ENCODE measurements around the gene GRIN2A. TPM values are rescaled to one million over a fixed set of nuclear protein-coding genes. Genes with fewer than 3 reads are reported as not detected.

GRIN2A gene
- total and polyA plus RNA-seq, 3 donors from 2014 or later, result 7.0 to 20.3 (median 10.4) TPM

DNA sequence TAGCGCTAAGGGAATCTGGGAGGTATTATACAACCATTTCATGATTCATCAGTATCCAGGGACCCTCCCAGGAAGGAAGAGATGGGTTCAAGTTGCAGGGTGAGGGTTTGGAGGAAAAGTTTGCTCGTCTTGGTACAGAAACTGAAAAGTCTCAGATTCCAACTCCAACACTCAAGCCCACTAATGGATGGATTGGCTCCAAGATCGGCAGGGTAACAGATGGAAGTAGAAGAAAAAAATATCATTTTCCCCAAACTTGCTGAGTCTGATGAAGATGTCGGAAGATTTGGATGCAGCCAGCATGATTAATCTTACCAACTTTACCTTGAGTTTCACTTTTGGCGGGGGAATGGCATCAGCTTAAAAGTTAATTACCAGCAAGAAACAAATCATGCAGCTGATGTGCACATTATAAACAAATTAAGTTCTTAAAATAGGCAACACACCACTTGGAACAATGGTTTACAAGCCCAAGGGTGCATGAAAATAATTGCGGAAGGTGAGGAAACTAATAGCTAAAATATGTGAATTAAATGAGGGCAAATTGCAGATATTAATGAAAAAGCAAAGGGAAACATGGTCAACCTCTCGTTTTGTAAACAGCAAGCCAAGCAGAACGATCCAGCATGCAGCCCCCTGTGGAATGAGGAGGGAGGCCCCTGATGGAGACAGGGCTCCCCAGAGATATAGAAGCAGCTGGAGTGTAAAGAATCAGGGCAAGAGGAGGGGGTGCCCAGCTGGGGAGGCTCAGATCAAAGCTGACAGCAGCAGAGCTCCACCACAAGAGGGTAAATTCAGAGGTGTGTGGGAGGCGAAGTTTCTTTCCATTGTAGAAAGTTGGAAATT is 44.1 kb upstream of the GRIN2A start:
- no peak overlapping the region for H3K4me3 ChIP-seq
- H3K27me3 ChIP-seq, result no peaks in the 10 kb centered on the region
- H3K36me3 ChIP-seq (ENCODE audit: low read depth, missing control alignments), result no peaks in the 10 kb centered on the region
- TF ChIP-seq, protein P1, sequence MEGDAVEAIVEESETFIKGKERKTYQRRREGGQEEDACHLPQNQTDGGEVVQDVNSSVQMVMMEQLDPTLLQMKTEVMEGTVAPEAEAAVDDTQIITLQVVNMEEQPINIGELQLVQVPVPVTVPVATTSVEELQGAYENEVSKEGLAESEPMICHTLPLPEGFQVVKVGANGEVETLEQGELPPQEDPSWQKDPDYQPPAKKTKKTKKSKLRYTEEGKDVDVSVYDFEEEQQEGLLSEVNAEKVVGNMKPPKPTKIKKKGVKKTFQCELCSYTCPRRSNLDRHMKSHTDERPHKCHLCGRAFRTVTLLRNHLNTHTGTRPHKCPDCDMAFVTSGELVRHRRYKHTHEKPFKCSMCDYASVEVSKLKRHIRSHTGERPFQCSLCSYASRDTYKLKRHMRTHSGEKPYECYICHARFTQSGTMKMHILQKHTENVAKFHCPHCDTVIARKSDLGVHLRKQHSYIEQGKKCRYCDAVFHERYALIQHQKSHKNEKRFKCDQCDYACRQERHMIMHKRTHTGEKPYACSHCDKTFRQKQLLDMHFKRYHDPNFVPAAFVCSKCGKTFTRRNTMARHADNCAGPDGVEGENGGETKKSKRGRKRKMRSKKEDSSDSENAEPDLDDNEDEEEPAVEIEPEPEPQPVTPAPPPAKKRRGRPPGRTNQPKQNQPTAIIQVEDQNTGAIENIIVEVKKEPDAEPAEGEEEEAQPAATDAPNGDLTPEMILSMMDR (IDR thresholded peaks at IDR 0.05), result no peak
- no peak for TF ChIP-seq POLR2A (IDR thresholded peaks at IDR 0.05)
- intact Hi-C loops (cut with DNase I; ENCODE audit: low total_unique reads), result no loop called here
- no peaks in the 10 kb centered on the region for H3K9me3 ChIP-seq
- WGBS, 2 donors, result 65 to 67% methylated on average over 9 of the region's 9 CpGs
- no peak for DNase-seq
- no peaks in the 10 kb centered on the region for H3K4me1 ChIP-seq
- H3K27ac ChIP-seq, result no peak overlapping the region

DNA sequence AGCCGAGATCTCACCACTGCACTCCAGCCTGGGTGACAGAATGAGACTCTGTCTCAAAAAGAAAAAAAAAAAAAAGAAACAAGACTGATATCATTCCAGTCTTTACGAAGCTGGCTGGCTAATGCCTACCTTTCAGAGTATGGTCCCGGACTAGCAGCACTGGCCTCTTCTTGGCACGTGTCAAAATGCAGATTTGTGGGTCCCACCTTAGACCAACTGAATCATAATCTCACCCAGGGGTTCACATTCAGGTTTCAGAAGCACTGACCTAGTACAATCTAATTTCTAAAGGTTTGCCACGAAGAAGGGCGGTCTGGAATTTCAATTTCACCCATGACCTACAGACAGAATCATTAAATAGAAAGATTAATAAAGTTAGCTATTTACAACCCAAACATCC is 43.4 kb upstream of the GRIN2A start:
- no peaks in the 10 kb centered on the region for H3K36me3 ChIP-seq (ENCODE audit: low read depth, missing control alignments)
- no peak overlapping the region for H3K4me3 ChIP-seq
- TF ChIP-seq, protein P1 (IDR thresholded peaks at IDR 0.05), result no peak
- no peak for TF ChIP-seq POLR2A (IDR thresholded peaks at IDR 0.05)
- H3K9me3 ChIP-seq, result no peaks in the 10 kb centered on the region
- H3K27ac ChIP-seq, result no peak overlapping the region
- WGBS, 2 donors, result 88 to 92% methylated on average over 6 of the region's 6 CpGs
- H3K4me1 ChIP-seq, result no peaks in the 10 kb centered on the region
- intact Hi-C loops (cut with DNase I; ENCODE audit: low total_unique reads), result no loop called here
- DNase-seq, result no peak
- H3K27me3 ChIP-seq, result no peaks in the 10 kb centered on the region

DNA sequence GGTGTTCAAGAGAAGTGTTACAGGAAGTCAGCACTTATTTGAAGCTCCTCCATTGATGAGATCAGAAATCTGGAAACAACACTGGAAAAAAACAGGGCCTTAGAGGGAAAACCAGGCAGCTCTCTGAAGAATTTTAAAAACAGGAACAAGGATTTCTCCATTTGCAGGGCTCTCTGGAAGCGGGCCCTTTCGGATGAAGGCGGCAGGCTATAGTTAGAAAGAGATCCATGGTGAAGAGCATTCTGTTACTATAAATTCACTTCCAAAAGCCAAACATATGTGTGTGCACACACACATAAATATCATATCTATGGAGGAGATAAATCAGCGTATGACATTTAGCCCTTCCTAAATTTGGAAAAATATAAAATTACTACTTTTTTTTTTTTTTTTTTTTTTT is 42.6 kb upstream of the GRIN2A start:
- TF ChIP-seq POLR2A (IDR thresholded peaks at IDR 0.05), result no peak
- TF ChIP-seq, protein P1 (IDR thresholded peaks at IDR 0.05), result no peak
- Histone ChIP-seq H3K27ac (no peak overlapping the region), H3K36me3 (ENCODE audit: low read depth, missing control alignments) (no peaks in the 10 kb centered on the region), H3K27me3 (no peaks in the 10 kb centered on the region), H3K4me1 (no peaks in the 10 kb centered on the region), H3K4me3 (no peak overlapping the region), H3K9me3 (no peaks in the 10 kb centered on the region)
- intact Hi-C loops (cut with DNase I; ENCODE audit: low total_unique reads), result no loop called here
- DNase-seq, result no peak
- WGBS, 2 donors, result 90% methylated on average over 4 of the region's 4 CpGs

DNA sequence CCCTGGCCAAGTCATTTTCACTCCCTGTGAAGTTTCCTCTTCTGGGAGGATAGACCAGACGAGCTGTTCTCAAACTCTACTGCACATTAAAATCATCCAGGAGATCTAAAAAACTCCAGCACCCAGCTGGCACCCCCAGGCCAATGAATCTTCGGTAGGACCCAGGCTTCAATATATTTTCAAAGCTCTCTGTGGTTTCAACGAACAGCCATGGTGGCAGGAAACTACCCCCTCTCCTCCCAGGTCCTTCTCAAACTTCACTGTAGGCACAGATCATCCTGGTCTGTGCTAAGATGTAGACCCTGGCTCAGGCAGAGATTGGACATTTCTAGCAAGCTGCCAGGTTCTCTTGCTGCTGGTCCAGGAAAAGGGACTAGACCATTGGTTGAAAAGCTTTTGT is 38.7 kb upstream of the GRIN2A start:
- H3K4me1 ChIP-seq, result no peaks in the 10 kb centered on the region
- no peak overlapping the region for H3K4me3 ChIP-seq
- no peaks in the 10 kb centered on the region for H3K9me3 ChIP-seq
- no peak overlapping the region for H3K27ac ChIP-seq
- DNase-seq, result no peak
- 82 to 90% methylated on average over 3 of the region's 3 CpGs for WGBS, 2 donors
- intact Hi-C loops (cut with DNase I; ENCODE audit: low total_unique reads), result no loop called here
- H3K36me3 ChIP-seq (ENCODE audit: low read depth, missing control alignments), result no peaks in the 10 kb centered on the region
- no peaks in the 10 kb centered on the region for H3K27me3 ChIP-seq
- no peak for TF ChIP-seq POLR2A (IDR thresholded peaks at IDR 0.05)
- TF ChIP-seq, protein P1 (IDR thresholded peaks at IDR 0.05), result no peak

DNA sequence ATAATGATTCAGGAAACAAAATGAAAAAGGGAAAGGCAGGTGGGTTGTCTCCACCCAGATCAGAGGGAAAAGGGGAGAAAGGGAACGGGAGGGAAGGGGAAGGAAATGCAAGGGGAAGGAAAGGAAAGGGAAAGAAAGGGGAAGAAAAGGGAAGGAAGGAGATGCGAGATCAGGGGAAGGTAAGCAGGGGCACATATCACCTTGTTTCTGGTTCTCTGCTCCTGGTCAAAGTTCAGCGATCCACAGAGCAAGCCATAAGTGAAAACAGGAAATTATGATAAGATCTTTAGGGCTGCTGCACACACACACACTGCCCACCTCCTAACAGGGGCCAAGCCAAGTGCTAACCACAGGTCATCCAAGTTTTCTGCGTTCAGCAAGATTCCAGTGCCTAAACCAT is 37.5 kb upstream of the GRIN2A start:
- Histone ChIP-seq H3K36me3 (ENCODE audit: low read depth, missing control alignments) (no peaks in the 10 kb centered on the region), H3K27me3 (no peaks in the 10 kb centered on the region), H3K27ac (no peak overlapping the region), H3K9me3 (no peaks in the 10 kb centered on the region), H3K4me1 (no peaks in the 10 kb centered on the region), H3K4me3 (no peak overlapping the region)
- no peak for DNase-seq
- TF ChIP-seq POLR2A (IDR thresholded peaks at IDR 0.05), result no peak
- WGBS, 2 donors, result 56 to 64% methylated on average over 4 of the region's 4 CpGs
- intact Hi-C loops (cut with DNase I; ENCODE audit: low total_unique reads), result no loop called here
